GM20000 (cell line): ENCODE results near the gene SMYD3.

ENCODE experiments used
- DNase-seq: peaks from one replicate; pipeline ENCODE4 v3.0.0; 2012; ENCODE audit warnings: low spot score
- CTCF ChIP-seq: IDR thresholded peaks from 2 replicates; pipeline ENCODE4 v1.5.1; 2012; ENCODE audit warnings: mild to moderate bottlenecking, control low read depth; ENCODE audit errors: extremely low read depth, missing control alignments

Gene SMYD3

GRCh38 chr1:246527402-246528088 lies 20.5 kb upstream of the SMYD3 start:
- peak; percentile 22 for DNase-seq
- no peak for TF ChIP-seq CTCF

- DNase-seq, result no peak
- no peak for TF ChIP-seq CTCF
Measured at GRCh38 chr1:246526915-246527314, 19.8 kb upstream of the SMYD3 start.

GRCh38 chr1:246526380-246526779 lies 19.3 kb upstream of the SMYD3 start:
- DNase-seq, result no peak
- TF ChIP-seq CTCF, result no peak

GRCh38 chr1:246519514-246519913 lies 12.4 kb upstream of the SMYD3 start:
- TF ChIP-seq CTCF, result no peak
- DNase-seq, result no peak

- TF ChIP-seq CTCF, result no peak
- no peak for DNase-seq
Measured at GRCh38 chr1:246518456-246519205, 11.6 kb upstream of the SMYD3 start.

GRCh38 chr1:246517391-246517790 lies 10.3 kb upstream of the SMYD3 start:
- DNase-seq, result no peak
- TF ChIP-seq CTCF, result no peak

GRCh38 chr1:246516126-246516525 lies 9.0 kb upstream of the SMYD3 start:
- DNase-seq, result no peak
- TF ChIP-seq CTCF, result no peak
